Neural progenitor cell (in vitro differentiated cells): ENCODE measurements around the gene SSBP4.

Source experiments
- EZH2 ChIP-seq: fragments of 200-600 bp; sonication (generic); IDR thresholded peaks from 2 replicates; pipeline ENCODE4 v1.6.1; 2017; ENCODE audit warnings: antibody characterized with exemption, mild to moderate bottlenecking, moderate library complexity
- EZH2phosphoT487 ChIP-seq: fragments of 200-600 bp; sonication (generic); IDR thresholded peaks from 2 replicates; pipeline ENCODE4 v1.6.1; 2017; ENCODE audit warnings: antibody characterized with exemption
- TF ChIP-seq, protein P1 (sequence below): fragments of 200-600 bp; sonication (generic); IDR thresholded peaks from 2 replicates; pipeline ENCODE4 v1.5.1; 2017; ENCODE audit warnings: antibody characterized with exemption, mild to moderate bottlenecking

DNA sequence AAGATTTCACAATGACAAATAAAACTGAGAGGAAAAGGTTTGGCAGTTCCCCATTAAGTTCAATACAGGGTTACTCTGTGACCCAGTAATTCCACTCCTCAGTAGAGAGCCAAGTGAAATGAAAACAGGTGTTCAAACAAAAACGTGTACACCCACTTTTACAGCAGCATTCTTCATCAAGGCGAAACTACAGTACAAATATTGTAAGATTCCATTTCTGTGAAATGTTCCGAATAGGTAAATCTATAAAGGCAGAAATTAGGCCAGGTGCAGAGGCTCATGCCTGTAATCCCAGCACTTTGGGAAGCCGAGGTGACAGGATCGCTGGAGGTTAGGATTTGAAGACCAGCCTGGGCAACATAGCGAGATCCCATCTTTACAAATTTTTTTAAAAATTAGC, 42.2 kb upstream of the SSBP4 start:
- TF ChIP-seq, protein P1, sequence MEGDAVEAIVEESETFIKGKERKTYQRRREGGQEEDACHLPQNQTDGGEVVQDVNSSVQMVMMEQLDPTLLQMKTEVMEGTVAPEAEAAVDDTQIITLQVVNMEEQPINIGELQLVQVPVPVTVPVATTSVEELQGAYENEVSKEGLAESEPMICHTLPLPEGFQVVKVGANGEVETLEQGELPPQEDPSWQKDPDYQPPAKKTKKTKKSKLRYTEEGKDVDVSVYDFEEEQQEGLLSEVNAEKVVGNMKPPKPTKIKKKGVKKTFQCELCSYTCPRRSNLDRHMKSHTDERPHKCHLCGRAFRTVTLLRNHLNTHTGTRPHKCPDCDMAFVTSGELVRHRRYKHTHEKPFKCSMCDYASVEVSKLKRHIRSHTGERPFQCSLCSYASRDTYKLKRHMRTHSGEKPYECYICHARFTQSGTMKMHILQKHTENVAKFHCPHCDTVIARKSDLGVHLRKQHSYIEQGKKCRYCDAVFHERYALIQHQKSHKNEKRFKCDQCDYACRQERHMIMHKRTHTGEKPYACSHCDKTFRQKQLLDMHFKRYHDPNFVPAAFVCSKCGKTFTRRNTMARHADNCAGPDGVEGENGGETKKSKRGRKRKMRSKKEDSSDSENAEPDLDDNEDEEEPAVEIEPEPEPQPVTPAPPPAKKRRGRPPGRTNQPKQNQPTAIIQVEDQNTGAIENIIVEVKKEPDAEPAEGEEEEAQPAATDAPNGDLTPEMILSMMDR: no peak
- TF ChIP-seq EZH2: no peak
- no peak for TF ChIP-seq EZH2phosphoT487
